NCI-H2107 treated with DMSO at 0.1 percent for 48 hours (cell line): ENCODE results near the gene ARHGAP9.
A peak's percentile ranks its signal among the peaks of the same experiment; 100 is the strongest.

ENCODE experiments used
- DNase-seq: peaks from one replicate; lab custom pipeline; 2025; ENCODE audit not compliant: unreplicated experiment; lab: John Stamatoyannopoulos, UW

ARHGAP9 gene

GRCh38 chr12:57479376-57480115 lies at the start of gene ARHGAP9:
ARHGAP9 (minus strand) TSS chr12:57479866; CDS start chr12:57479406, 460 bp downstream.
- DNase-seq, result no peak

DNA sequence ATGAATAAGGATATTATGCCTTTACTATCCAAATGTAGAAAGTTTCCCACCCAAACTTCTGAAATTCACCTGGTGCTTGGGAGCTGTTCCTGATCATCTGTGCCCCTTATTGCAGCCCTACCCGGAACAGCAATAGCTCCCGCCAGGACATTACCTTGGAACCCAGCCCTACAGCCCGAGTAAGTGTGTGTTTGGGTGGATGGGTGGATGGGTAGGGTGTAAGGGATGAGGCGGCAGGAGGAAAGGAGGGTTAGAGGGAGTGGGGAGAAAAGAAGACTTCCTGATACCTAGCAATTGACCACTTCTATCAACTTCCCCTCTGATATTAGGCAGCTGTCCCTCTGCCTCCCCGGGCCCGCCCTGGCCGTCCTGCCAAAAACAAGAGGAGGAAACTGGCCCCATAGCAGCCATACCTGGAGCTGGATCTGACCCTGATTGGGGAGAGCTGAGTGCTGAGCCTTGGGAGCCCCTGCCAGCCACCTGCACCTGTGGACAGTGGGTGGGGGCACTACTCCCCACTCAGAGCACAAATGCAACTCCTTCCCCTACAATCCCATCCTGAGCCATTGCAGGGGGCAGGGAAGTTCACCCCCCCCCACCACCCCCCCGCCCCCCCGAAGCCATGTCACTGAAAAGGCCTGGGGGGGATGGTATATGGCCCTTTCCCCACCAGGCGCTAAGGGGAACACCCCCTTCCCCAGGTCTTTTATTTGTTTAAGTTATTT lies 49.3 kb upstream of the ARHGAP9 start:
- DNase-seq, result no peak

DNA sequence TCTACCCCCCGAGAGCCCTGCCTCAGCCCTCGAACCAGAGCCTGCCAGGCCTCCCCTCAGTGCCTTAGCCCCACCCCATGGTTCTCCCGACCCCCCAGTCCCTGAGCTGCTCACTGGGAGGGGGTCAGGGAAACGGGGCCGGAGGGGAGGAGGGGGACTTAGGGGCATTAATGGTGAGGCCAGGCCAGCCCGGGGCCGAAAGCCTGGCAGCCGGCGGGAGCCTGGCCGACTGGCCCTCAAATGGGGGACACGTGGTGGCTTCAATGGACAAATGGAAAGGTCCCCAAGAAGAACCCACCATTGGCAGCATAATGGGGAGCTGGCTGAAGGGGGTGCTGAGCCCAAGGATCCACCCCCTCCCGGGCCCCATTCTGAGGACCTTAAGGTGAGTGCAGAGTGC lies 48.5 kb upstream of the ARHGAP9 start:
- DNase-seq, result no peak

- DNase-seq, result no peak
These were observed 47.5 kb upstream of the ARHGAP9 start for GRCh38 chr12:57527184-57527583.

- no peak for DNase-seq
These were observed 46.9 kb upstream of the ARHGAP9 start for GRCh38 chr12:57526477-57527126.

- no peak for DNase-seq
These were observed 46.1 kb upstream of the ARHGAP9 start for GRCh38 chr12:57525615-57526383.

DNA sequence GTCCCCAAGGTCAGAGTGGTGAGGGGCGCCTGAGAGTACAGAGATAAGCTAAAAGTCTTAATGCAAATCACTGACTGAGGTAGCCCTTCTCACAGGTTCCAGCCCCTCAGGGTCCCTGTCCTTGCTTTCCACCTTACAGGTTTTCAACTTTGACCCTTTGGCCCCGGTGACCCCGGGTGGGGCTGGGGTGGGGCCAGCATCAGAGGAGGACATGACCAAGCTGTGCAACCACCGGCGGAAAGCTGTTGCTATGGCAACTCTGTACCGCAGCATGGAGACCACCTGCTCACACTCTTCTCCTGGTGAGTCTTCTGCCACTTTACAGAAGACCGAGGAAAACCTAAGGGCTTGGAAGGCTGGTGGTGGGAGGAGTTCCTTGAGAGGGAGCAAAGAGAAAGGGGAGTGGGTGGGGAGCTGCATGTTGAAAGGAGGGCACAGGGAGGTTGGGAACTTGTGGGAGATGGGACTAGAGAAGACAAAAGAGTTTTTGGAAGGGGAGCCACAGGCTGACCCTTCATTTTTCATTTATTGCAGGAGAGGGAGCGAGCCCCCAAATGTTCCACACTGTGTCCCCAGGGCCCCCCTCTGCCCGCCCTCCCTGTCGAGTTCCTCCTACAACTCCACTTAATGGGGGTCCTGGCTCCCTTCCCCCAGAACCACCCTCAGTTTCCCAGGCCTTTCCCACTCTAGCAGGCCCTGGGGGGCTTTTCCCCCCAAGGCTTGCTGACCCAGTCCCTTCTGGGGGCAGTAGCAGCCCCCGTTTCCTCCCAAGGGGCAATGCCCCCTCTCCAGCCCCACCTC lies 45.3 kb upstream of the ARHGAP9 start:
- no peak for DNase-seq

DNA sequence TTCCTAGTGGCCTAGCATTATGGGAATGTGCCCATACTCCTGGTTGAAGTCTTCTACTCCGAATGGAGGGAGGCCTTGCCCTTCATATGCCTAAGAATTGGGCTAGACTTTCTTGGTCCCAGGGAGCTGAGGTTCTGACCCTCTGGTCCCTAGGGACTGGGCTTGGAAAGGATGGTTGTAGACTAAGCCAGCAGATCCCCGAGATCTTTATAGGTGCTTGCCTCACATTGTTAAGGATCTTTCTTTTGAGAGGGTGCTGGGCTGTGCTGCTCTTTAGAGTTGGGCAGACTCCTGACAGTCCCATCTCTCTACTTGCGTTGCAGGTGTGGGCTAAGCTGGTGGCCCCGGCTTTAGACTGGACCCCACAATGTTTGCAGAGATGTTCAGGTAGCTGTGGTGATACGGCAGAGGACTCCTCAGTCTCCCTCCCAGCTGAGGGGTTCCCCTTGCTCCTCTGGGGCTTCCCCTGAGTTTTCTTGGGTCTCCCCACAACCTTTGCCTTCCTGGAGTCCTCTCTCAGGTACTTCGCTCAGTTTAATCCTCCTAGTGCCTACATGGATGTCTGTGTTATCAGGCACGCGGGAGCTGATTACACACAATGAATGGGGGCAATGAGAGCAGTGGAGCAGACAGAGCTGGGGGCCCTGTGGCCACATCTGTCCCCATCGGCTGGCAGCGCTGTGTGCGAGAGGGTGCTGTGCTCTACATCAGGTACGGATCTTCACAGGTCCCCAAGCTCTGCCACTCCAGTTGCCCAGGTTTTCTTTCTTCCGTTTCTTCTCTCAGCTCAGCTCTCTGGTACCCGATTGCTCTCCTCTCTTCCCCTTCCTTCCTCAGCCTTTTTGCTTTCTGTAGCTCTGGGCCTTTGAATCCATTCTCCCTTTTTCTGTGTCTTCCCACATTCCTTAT lies 44.3 kb upstream of the ARHGAP9 start:
- no peak for DNase-seq

DNA sequence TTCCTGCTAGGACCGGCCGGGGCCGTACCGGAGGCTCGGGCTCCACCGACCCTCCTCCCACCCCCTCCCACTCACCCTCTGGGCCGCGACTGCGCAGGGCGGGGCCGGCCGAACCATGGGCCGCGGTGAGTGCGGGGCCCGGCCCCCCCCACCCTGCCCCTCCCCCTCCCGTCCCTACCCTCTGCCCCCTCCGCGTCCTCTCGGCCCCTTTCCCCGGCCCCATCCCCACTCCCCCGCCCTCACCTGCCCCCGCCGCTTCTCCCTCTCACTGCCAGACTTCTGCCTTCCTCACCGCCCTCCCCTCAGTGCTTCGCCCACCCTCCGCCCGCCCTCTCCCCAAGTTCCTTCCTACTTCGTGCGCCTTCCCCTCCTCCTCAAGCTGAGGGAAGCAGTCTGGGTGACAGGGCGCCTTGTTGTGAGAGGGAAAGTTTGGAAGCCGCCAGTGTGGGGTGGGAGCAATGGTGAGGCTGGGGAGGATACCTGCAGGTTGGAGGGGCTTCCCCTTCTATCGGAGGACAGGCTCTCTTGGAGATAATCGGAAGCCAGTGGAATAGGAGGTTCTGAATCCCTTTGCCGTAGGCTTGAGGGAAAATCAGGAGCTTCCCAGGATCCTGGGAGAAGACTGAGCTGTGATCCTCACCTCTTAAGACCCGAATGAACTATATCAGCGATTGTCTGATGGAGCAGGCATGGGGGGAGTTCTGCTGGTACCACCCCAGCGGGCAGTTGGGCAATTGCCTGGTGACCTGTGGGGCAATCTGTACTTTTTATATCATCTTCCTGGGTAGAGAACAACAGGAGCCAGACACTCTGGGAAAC lies 43.4 kb upstream of the ARHGAP9 start:
- DNase-seq, result peak; percentile 21

DNA sequence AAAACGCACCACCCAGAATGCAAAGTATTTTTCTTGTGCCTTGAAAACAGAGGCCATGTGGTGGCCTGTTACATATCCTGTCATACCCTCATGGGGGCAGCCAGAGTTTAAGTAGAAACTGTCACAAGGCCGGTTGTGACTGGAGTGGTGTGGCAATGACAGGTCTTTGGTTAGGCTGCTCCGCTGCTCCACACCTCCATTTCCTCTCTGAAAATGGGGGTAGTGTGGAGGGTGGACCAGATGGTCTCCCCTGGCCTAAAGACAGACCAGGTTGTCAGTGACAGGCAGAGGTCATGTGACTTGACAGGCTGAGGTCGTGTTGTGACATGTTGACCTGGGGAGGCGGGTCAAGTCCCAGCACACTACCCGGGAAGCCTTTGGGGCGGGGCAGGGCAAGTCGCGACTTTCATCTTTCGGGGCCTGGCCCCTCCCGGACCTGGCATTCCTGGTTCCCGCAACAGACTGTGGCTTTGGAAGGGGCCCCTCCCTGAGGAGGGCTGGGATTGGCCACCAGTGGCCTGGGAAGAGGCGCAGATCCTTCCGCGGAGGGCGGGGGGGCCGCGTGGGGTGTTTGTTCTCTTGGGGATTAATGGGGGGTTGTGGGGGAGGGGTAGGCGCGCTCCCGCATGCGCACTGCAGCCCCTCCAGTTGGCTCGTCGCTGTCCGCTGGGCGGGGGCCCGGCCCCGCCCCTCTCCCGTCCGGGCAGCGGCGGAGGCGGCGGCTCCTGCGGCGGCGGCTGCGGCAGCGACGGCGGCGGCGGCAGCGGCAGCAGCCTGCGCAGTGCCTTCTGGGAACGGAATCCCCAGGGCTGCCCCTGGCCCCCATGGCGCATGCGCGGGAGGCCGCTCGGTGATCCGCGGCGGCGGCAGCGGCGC lies 42.6 kb upstream of the ARHGAP9 start, which contains the start of gene MBD6:
MBD6 (plus strand) TSS at position 814 of the 876 bp plus-strand sequence. CDS start 1,480 bp downstream, outside the sequence.
- DNase-seq, result peak; percentile 76

GRCh38 chr12:57521525-57522010 lies 41.9 kb upstream of the ARHGAP9 start:
- no peak for DNase-seq

DNA sequence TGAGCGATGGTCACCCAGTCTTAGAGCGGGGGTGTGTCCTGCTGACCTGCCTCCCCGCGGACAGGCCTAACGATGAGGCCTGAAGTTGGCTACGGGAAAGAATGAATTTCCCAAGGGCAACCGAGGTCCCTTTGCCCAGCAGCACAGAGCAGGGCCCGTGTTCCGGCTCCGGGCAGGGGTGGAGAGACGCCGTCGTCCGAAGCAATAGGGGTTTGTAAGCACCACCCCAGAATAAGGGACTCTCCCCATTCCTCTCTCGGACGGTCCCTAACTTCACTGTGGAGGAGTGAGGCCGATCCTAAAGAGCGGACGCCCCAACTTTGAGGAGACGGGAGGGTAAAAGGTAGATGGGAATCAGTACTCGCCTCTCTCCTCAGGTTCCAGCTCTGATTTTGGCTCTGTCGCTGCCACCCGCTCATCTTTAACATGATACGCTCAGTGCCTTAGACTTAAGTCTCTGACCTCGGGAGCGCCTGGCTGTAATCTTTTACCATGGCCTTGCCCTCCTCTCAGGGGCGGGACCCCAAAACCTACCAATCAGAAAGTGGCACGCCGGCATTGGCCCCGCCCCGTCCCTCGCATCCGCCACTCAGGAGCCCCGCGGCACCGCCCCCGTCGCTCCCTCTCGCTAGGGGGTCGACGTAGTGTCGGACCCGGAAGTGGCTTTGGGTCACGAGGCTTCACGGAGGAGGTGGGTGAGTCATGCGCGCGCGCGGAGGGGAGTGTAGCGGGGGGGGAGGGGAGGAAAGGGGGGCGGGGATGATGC lies 40.6 kb upstream of the ARHGAP9 start, which contains the start of gene DDIT3:
DDIT3 (minus strand) TSS at position 462 of the 766 bp plus-strand sequence. CDS start 3,108 bp downstream, outside the sequence.
- DNase-seq, result peak; percentile 98

GRCh38 chr12:57519796-57520052 lies 40.1 kb upstream of the ARHGAP9 start:
- DNase-seq, result no peak

DNA sequence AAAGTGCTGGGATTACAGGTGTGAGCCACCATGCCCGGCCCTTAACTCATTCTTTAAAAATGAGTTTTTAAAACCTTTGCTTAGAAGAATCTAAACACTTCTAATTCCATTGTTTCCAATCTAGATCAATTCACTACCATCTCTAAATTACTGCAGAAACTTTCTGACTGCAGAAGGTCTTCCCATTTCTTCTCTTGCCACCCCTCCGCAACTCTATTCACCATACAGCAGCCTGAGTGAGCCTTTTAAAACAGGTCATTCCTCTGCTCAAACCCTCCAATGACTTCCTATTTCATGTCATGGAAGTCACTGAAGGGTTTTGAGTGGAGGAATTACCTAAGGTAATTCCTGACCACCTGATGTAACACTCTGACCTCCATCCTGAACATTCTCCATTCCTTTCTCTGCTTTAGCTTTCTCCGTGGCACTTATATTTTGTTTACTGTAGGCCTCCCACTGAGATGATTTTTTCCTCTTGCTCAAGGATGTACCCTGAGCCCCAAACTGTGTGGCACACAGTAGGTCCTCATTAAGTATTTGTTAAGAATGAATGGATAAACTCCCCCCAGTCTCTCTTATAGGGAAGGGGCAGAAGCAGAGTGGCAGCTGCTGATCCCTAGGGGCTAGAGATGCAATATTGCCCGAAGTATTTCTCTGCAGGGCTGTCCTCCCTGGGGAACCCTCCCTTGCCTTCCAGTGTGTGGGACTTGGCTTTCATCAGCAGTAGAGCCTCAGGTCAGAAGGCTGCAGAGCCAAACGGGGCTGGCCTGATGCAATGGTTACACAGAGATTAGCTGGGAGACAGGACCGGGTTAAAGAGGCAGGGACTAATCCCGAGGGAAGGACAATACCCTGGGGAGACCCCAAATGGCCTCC lies 39.5 kb upstream of the ARHGAP9 start:
- no peak for DNase-seq

DNA sequence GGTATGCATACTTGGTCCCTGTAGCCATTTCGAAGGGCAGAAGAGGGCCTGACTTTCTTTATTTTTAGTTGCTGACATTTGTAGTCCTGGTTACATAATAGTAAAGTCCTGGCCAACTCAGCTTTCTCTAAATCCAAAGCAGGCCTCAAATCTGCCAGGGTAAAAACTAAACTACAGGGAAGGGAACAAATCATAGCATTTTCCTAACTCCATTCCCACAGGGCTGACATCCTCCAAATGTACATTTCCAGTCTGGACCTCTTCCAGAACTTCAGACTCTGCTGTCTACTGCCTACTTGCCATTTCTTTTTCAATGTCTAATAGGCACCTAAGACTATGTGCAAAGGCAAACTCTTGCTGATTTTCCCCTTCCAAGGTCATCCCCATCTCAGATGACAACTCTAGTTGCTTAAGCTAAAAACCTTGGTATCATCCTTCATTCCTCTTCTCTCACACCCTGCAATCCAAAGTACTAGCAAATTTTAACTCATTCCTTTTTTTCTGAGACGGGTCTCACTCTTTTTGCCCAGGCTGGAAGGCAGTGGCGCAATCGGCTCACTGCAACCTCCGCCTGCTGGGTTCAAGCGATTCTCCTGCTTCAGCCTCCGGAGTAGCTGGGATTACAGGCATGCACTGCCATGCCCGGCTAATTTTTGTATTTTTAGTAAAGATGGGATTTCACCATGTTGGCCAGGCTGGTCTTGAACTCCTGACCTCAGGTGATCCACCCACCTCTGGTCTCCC lies 38.7 kb upstream of the ARHGAP9 start:
- no peak for DNase-seq
